Osteoblast (primary cell): ENCODE measurements around the gene CPS1. TPM values are rescaled to one million over a fixed set of nuclear protein-coding genes. Genes with fewer than 3 reads are reported as not detected.

Experiments
- DNase-seq: peaks from one replicate; pipeline ENCODE4 v3.0.0; 2011; ENCODE audit warnings: low spot score, mixed read lengths; ENCODE audit not compliant: insufficient read length; ENCODE audit errors: missing footprints
- H2AFZ ChIP-seq: 2 replicates; pipeline ENCODE4 v1.6.0; 2011; ENCODE audit warnings: mild to moderate bottlenecking, low read length
- H3K27ac ChIP-seq: 2 replicates; pipeline ENCODE4 v1.5.1; 2011; ENCODE audit warnings: mild to moderate bottlenecking, low read depth, low read length, moderate library complexity
- H3K27me3 ChIP-seq: 2 replicates; pipeline ENCODE4 v1.6.0; 2012; ENCODE audit warnings: mild to moderate bottlenecking, control low read depth, inconsistent platforms, low read length, moderate library complexity; ENCODE audit not compliant: insufficient read depth
- H3K36me3 ChIP-seq: 2 replicates; pipeline ENCODE4 v1.5.1; 2011; ENCODE audit warnings: mild to moderate bottlenecking, low read length, control low read depth, moderate library complexity; ENCODE audit not compliant: insufficient read depth
- H3K4me1 ChIP-seq: 2 replicates; pipeline ENCODE4 v1.5.1; 2011; ENCODE audit warnings: mild to moderate bottlenecking, low read length, control low read depth, moderate library complexity; ENCODE audit not compliant: insufficient read depth
- H3K4me2 ChIP-seq: 2 replicates; pipeline ENCODE4 v1.6.0; 2011; ENCODE audit warnings: mild to moderate bottlenecking, low read length; ENCODE audit not compliant: insufficient read depth
- H3K4me3 ChIP-seq: fragments of 200-600 bp; sonication (generic); 3 replicates; pipeline ENCODE4 v1.5.1; 2012; ENCODE audit warnings: mild to moderate bottlenecking, low read length, inconsistent platforms; ENCODE audit not compliant: insufficient read depth
- H3K79me2 ChIP-seq: 2 replicates; pipeline ENCODE4 v1.6.0; 2012; ENCODE audit warnings: mild to moderate bottlenecking, low read length, control low read depth, inconsistent platforms; ENCODE audit not compliant: insufficient read depth
- H3K9me3 ChIP-seq: 2 replicates; pipeline ENCODE4 v1.5.1; 2011; ENCODE audit warnings: low read depth, low read length, control low read depth
- H4K20me1 ChIP-seq: 2 replicates; pipeline ENCODE4 v1.6.0; 2012; ENCODE audit warnings: mild to moderate bottlenecking, low read length, control low read depth; ENCODE audit not compliant: insufficient read depth
- total RNA-seq: library from RNA; depleted of rRNA; stranded (reverse); fragments of >200 nt; gene quantifications from 2 replicates; pipeline ENCODE4 v1.2.3, GENCODE V29; 2012
- TF ChIP-seq, protein P1 (sequence below): IDR thresholded peaks from 2 replicates; pipeline ENCODE4 v1.5.1; 2011; ENCODE audit warnings: mild to moderate bottlenecking, low read depth, low read length, moderate library complexity; ENCODE audit errors: extremely low read depth

CPS1 gene
- total RNA-seq, 1 donor: 21.7 TPM

GRCh38 chr2:210593166-210593565 is 36.8 kb downstream of the CPS1 start:
- H3K4me3 ChIP-seq: no peak overlapping the region
- no peaks in the 10 kb centered on the region for H3K79me2 ChIP-seq
- no peaks in the 10 kb centered on the region for H4K20me1 ChIP-seq
- TF ChIP-seq, protein P1, sequence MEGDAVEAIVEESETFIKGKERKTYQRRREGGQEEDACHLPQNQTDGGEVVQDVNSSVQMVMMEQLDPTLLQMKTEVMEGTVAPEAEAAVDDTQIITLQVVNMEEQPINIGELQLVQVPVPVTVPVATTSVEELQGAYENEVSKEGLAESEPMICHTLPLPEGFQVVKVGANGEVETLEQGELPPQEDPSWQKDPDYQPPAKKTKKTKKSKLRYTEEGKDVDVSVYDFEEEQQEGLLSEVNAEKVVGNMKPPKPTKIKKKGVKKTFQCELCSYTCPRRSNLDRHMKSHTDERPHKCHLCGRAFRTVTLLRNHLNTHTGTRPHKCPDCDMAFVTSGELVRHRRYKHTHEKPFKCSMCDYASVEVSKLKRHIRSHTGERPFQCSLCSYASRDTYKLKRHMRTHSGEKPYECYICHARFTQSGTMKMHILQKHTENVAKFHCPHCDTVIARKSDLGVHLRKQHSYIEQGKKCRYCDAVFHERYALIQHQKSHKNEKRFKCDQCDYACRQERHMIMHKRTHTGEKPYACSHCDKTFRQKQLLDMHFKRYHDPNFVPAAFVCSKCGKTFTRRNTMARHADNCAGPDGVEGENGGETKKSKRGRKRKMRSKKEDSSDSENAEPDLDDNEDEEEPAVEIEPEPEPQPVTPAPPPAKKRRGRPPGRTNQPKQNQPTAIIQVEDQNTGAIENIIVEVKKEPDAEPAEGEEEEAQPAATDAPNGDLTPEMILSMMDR: no peak
- H3K9me3 ChIP-seq: no peaks in the 10 kb centered on the region
- no peak overlapping the region for H3K27ac ChIP-seq
- no peak overlapping the region for H2AFZ ChIP-seq
- DNase-seq: no peak
- H3K4me2 ChIP-seq: no peak overlapping the region
- H3K27me3 ChIP-seq: no peaks in the 10 kb centered on the region
- no peaks in the 10 kb centered on the region for H3K4me1 ChIP-seq
- no peaks in the 10 kb centered on the region for H3K36me3 ChIP-seq

GRCh38 chr2:210598219-210598618 is 41.8 kb downstream of the CPS1 start:
- H3K36me3 ChIP-seq: no peaks in the 10 kb centered on the region
- H3K27me3 ChIP-seq: no peaks in the 10 kb centered on the region
- no peak overlapping the region for H3K27ac ChIP-seq
- H3K4me3 ChIP-seq: no peak overlapping the region
- no peak overlapping the region for H3K4me2 ChIP-seq
- H3K9me3 ChIP-seq: no peaks in the 10 kb centered on the region
- no peak for DNase-seq
- no peak overlapping the region for H2AFZ ChIP-seq
- H3K79me2 ChIP-seq: no peaks in the 10 kb centered on the region
- H3K4me1 ChIP-seq: no peaks in the 10 kb centered on the region
- no peaks in the 10 kb centered on the region for H4K20me1 ChIP-seq
- TF ChIP-seq, protein P1: no peak

DNA sequence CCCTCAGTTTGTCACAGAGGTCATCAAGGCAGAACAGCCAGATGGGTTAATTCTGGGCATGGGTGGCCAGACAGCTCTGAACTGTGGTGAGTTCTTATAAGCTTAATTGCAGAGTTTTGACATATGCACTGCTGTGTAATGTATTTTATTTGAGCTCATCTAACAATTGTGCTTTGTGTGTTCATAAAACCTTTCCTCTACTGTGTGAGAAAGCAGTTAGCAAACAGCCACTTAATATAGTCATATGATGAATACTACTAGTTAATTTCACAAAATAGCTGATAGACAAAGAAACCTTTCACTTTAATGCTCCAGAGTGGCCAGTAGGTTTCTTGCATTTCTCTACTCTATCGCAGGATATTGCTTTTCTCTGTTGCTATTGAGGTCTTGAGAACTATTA is 43.1 kb downstream of the CPS1 start:
- TF ChIP-seq, protein P1: no peak
- no peaks in the 10 kb centered on the region for H4K20me1 ChIP-seq

DNA sequence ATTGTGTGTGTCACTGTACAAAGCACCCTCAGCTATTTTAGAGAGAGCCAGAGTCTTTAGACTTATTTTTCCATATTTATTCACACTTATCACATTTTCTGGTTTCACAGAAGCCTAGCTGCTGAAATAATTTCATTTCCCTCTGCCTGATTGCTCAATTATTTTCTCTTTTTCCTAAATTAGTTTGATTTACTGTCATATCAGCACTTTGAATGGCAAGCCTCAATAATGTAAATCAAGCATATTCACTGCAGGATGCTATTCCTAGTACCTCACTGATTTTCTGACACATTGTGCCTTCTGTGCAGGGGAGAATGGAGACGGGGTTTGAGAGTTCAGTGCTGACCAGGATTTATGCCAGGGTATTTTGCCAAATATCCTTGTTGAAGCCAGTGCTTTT is 48.3 kb downstream of the CPS1 start:
- TF ChIP-seq, protein P1: no peak
- Histone ChIP-seq H3K79me2 (no peaks in the 10 kb centered on the region), H3K4me3 (no peak overlapping the region), H2AFZ (no peak overlapping the region), H3K9me3 (no peaks in the 10 kb centered on the region), H3K4me2 (no peak overlapping the region), H3K27me3 (no peaks in the 10 kb centered on the region), H4K20me1 (no peaks in the 10 kb centered on the region), H3K36me3 (peaks cover 4% of the 10 kb centered on the region), H3K4me1 (no peaks in the 10 kb centered on the region), H3K27ac (no peak overlapping the region)
- DNase-seq: no peak

More for the DNA sequence above, 43.1 kb downstream of the CPS1 start:
- Histone ChIP-seq H3K4me2 (no peak overlapping the region), H2AFZ (no peak overlapping the region), H3K79me2 (no peaks in the 10 kb centered on the region), H3K4me3 (no peak overlapping the region), H3K27me3 (no peaks in the 10 kb centered on the region), H3K27ac (no peak overlapping the region), H3K36me3 (no peaks in the 10 kb centered on the region), H3K4me1 (no peaks in the 10 kb centered on the region), H3K9me3 (no peaks in the 10 kb centered on the region)
- no peak for DNase-seq
